Hepatocyte (in vitro differentiated cells): ENCODE data around the gene UBE2G1. TPM values are rescaled to one million over a fixed set of nuclear protein-coding genes. Genes with fewer than 3 reads are reported as not detected.

ENCODE experiments used
- DNase-seq: peaks from one replicate; pipeline ENCODE4 v3.0.0-alpha.2; 2016; ENCODE audit warnings: low spot score
- H2AFZ ChIP-seq: fragments of 200-600 bp; sonication (generic); 2 replicates; pipeline ENCODE4 v1.6.0; 2016; ENCODE audit warnings: antibody characterized with exemption, mild to moderate bottlenecking
- H3K27ac ChIP-seq: fragments of 200-600 bp; sonication (generic); 2 replicates; pipeline ENCODE4 v1.5.1; 2016; ENCODE audit warnings: mild to moderate bottlenecking
- H3K27me3 ChIP-seq: fragments of 200-600 bp; sonication (generic); 2 replicates; pipeline ENCODE4 v1.6.1; 2016
- H3K36me3 ChIP-seq: fragments of 200-600 bp; sonication (generic); replicated peaks from 2 replicates; pipeline ENCODE4 v1.5.1; 2016; ENCODE audit warnings: low read depth; ENCODE audit not compliant: insufficient read depth
- H3K4me1 ChIP-seq: fragments of 200-600 bp; sonication (generic); 2 replicates; pipeline ENCODE4 v1.5.1; 2016; ENCODE audit warnings: mild to moderate bottlenecking, moderate library complexity; ENCODE audit not compliant: insufficient read depth
- H3K4me2 ChIP-seq: fragments of 200-600 bp; sonication (generic); 2 replicates; pipeline ENCODE4 v1.6.0; 2016
- H3K4me3 ChIP-seq: fragments of 200-600 bp; sonication (generic); 2 replicates; pipeline ENCODE4 v1.5.1; 2016; ENCODE audit warnings: mild to moderate bottlenecking
- H3K79me2 ChIP-seq: fragments of 200-600 bp; sonication (generic); 2 replicates; pipeline ENCODE4 v1.6.0; 2017; ENCODE audit warnings: mild to moderate bottlenecking
- H3K9me2 ChIP-seq: fragments of 200-600 bp; sonication (generic); replicated peaks from 2 replicates; pipeline ENCODE4 v1.6.0; 2017; ENCODE audit warnings: mild to moderate bottlenecking; ENCODE audit not compliant: insufficient read depth
- H3K9me3 ChIP-seq: fragments of 200-600 bp; sonication (generic); 2 replicates; pipeline ENCODE4 v1.5.1; 2016; ENCODE audit warnings: low read depth, mild to moderate bottlenecking
- H4K20me1 ChIP-seq: fragments of 200-600 bp; sonication (generic); 2 replicates; pipeline ENCODE4 v1.6.0; 2016; ENCODE audit warnings: mild to moderate bottlenecking; ENCODE audit not compliant: insufficient read depth, poor library complexity, severe bottlenecking
- CTCF ChIP-seq: fragments of 200-600 bp; sonication (generic); IDR thresholded peaks from 2 replicates; pipeline ENCODE4 v1.5.1; 2016; ENCODE audit warnings: antibody characterized with exemption, mild to moderate bottlenecking; ENCODE audit not compliant: poor library complexity
- EZH2 ChIP-seq: fragments of 200-600 bp; sonication (generic); IDR thresholded peaks from 2 replicates; pipeline ENCODE4 v1.6.1; 2016; ENCODE audit warnings: antibody characterized with exemption, mild to moderate bottlenecking, borderline replicate concordance
- EZH2phosphoT487 ChIP-seq: fragments of 200-600 bp; sonication (generic); IDR thresholded peaks from one replicate; pipeline ENCODE4 v1.6.1; 2018; ENCODE audit warnings: antibody characterized with exemption, mild to moderate bottlenecking, low read depth, moderate library complexity; ENCODE audit not compliant: unreplicated experiment, severe bottlenecking
- WGBS: methylation state at CpG from one replicate; pipeline ENCODE4 v1.1.6; 2016; ENCODE audit warnings: low lambda C conversion rate; ENCODE audit errors: missing lambda C conversion rate; 5-methylcytosine and 5-hydroxymethylcytosine counted together
- polyA plus RNA-seq: library from polyadenylated mRNA; unstranded; fragments of >200 nt; fragmentation: Nextera tagmentation; extraction: Ambion mirVana; gene quantifications from 2 replicates; pipeline ENCODE4 v1.2.1, GENCODE V29; 2016
- total RNA-seq: library from RNA; depleted of rRNA; stranded (reverse); fragments of >200 nt; gene quantifications from 2 replicates; pipeline ENCODE4 v1.2.3, GENCODE V29; 2014

Gene UBE2G1
- total and polyA plus RNA-seq, 2 experiments from 2014 or later: 65.1 to 78.8 TPM

GRCh38 chr17:4340914-4341615 lies 25.4 kb downstream of the UBE2G1 start:
- Histone ChIP-seq H3K4me1 (peaks cover 8% of the 10 kb centered on the region), H4K20me1 (peaks cover 89% of the 10 kb centered on the region), H3K36me3 (no peaks in the 10 kb centered on the region), H3K27ac (no peak overlapping the region), H2AFZ (no peak overlapping the region), H3K27me3 (no peaks in the 10 kb centered on the region), H3K4me2 (no peak overlapping the region), H3K4me3 (no peak overlapping the region), H3K9me3 (no peaks in the 10 kb centered on the region), H3K9me2 (no peaks in the 10 kb centered on the region), H3K79me2 (peaks cover 100% of the 10 kb centered on the region)
- DNase-seq: no peak
- WGBS: 87% methylated on average over 5 of the region's 5 CpGs
- TF ChIP-seq EZH2phosphoT487 (no peak), CTCF (no peak), EZH2 (no peak)

GRCh38 chr17:4334776-4335584 lies 31.5 kb downstream of the UBE2G1 start:
- no peak for TF ChIP-seq EZH2
- TF ChIP-seq CTCF: no peak
- Histone ChIP-seq H3K4me2 (no peak overlapping the region), H3K4me1 (peaks cover 17% of the 10 kb centered on the region), H3K9me2 (no peaks in the 10 kb centered on the region), H3K9me3 (no peaks in the 10 kb centered on the region), H2AFZ (no peak overlapping the region), H3K4me3 (no peak overlapping the region), H3K27me3 (no peaks in the 10 kb centered on the region), H3K27ac (no peak overlapping the region), H4K20me1 (peaks cover 80% of the 10 kb centered on the region), H3K36me3 (no peaks in the 10 kb centered on the region), H3K79me2 (peaks cover 100% of the 10 kb centered on the region)
- no peak for DNase-seq
- WGBS: 71% methylated on average over 5 of the region's 5 CpGs

- no peaks in the 10 kb centered on the region for H3K9me3 ChIP-seq
- H3K27ac ChIP-seq: no peak overlapping the region
- H3K9me2 ChIP-seq: no peaks in the 10 kb centered on the region
- H3K27me3 ChIP-seq: no peaks in the 10 kb centered on the region
- H3K4me2 ChIP-seq: no peak overlapping the region
- TF ChIP-seq CTCF (no peak), EZH2phosphoT487 (no peak), EZH2 (no peak)
- H3K4me1 ChIP-seq: peaks cover 17% of the 10 kb centered on the region
- DNase-seq: no peak
- H3K4me3 ChIP-seq: no peak overlapping the region
- peaks cover 80% of the 10 kb centered on the region for H4K20me1 ChIP-seq
- 90% methylated on average over 6 of the region's 6 CpGs for WGBS
- no peaks in the 10 kb centered on the region for H3K36me3 ChIP-seq
- H3K79me2 ChIP-seq: peaks cover 100% of the 10 kb centered on the region
- H2AFZ ChIP-seq: no peak overlapping the region
Measured at GRCh38 chr17:4334332-4334731, 32.1 kb downstream of the UBE2G1 start.
